Measurements from ENCODE around the gene PPP2CA.
"Not testable (repeated sequence)": the region's sequence is repeated elsewhere in the genome, so short reads cannot be mapped to it uniquely, and the experiment has no call there.

Gene PPP2CA

DNA sequence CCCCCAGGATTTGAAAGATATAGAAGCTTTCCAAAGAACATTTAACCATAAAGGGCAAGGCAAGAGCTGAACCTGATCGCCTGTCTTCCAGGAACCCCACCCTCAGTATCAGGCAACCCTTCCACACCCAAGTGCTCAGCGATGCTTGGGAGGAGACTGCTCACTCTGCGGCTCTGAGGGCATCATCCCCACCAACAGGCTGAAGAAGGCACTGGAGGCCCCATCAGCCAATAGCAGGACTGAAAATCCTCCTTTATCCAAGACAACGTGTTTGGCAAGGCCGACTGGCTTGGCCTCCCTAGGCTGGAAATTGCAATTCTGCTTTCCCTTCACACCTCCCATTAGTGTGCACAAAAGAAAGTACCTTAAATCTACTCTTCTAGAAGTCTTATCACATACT lies 1.4 kb upstream of the PPP2CA start:
- Mint-ChIP-seq H3K27ac (peak overlapping the region; percentile 100), H3K4me3 (peak overlapping the region; percentile 99), H3K9me3 (no peaks in the 10 kb centered on the region), H3K36me3 (ENCODE audit: low read depth) (peaks cover 35% of the 10 kb centered on the region), H3K4me1 (ENCODE audit: low read depth) (peaks cover 25% of the 10 kb centered on the region), H3K27me3 (no peaks in the 10 kb centered on the region)
- intact Hi-C loops (cut with micrococcal nuclease): loop anchor here (2.0 kb wide), 1 partner anchor 14 kb away; no protein-coding TSS in a partner anchor

DNA sequence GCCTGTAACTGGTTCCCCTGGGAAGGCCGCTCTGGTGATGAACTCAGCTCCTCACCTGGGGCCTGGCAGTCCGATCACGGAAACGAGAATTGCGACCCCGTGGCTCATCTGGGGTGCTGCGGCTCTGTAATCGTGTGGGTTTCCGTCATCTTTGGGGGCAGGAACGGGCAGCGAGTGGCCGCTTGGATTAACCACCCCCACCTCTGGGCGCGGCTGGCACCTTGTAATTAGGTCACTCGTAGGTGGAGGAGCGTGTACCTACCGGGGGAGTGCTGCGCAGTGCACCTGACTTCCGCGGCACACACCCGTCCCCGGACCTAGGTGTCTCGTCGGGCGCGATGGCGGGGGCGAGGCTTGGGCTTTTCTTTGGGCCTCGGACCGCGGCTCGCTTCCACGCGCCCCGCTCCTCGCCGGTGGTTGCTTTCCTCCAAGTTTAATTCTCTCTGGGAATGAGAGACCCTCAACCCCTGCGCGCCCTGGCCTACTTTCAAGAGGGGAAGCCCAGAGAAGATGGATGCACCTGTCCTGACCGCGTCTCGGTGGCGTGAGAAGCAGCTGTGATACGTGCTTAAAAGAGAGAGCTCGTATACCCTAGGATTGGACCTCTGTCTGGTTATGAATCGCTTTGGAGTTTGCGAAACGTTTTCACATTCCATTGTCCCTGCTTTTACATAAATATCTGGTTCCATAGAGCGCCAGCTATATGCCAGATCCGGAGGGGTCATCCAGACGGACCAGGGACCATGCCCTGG lies 744 bp upstream of the PPP2CA start:
- Mint-ChIP-seq H3K4me1 (ENCODE audit: low read depth) (peaks cover 32% of the 10 kb centered on the region), H3K27me3 (no peaks in the 10 kb centered on the region), H3K36me3 (ENCODE audit: low read depth) (peaks cover 36% of the 10 kb centered on the region)

DNA sequence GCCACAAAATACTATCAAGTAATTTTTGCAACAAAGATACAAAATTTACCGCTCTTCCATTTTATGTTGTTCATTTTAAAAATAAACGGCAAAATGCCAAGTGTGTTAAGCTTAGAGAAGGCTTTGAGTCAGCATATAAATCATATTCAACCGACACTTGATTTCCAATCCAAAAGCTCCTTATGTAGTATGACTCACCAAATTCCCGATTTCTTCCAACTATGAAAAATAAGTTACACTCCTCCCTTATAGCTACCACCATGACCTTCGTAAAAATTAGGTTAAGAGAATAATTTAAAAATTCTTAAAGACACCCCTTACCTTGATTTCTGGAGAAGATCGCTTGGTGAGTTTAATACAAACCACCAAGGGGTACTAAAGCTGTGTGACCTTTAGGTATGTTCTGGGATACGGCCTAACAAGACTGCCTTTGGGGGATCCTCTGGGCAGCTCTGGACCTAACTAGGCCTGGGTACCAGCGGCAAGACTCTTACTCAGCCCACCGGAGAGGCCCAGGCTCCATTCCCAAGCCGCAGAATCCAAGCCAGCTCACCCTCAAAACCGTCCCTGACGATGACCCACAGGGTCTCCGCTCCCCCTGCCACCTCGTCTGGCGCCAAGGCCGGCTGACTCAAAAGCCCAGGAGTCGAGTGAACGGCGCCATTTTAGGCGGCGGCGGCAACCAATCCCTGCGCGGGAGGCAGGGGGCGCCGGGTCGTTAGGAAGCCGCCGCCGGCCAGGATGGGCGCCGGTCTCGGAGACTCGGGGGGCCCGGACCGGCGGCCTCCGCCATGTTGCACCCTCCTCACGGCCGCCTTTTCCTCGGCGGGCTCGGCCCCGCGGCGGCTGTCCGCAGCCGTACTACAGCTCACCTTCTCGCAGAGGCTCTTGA lies 739 bp downstream of the PPP2CA start:
- Mint-ChIP-seq H3K36me3 (ENCODE audit: low read depth) (peaks cover 50% of the 10 kb centered on the region), H3K9me3 (no peaks in the 10 kb centered on the region), H3K4me1 (ENCODE audit: low read depth) (peaks cover 41% of the 10 kb centered on the region), H3K27me3 (no peaks in the 10 kb centered on the region), H3K4me3 (peak overlapping the region; percentile 99), H3K27ac (peak overlapping the region; percentile 100)
- intact Hi-C loops (cut with micrococcal nuclease): loop anchor here (5.0 kb wide), 1 partner anchor 38 kb away; no protein-coding TSS in a partner anchor

More for the DNA sequence above, 744 bp upstream of the PPP2CA start:
- Mint-ChIP-seq H3K27ac (peak overlapping the region; percentile 100), H3K9me3 (no peaks in the 10 kb centered on the region), H3K4me3 (peak overlapping the region; percentile 99)
- intact Hi-C loops (cut with micrococcal nuclease): loop anchor here (1.0 to 2.0 kb wide), 2 partner anchors 14 to 23 kb away; no protein-coding TSS in a partner anchor

DNA sequence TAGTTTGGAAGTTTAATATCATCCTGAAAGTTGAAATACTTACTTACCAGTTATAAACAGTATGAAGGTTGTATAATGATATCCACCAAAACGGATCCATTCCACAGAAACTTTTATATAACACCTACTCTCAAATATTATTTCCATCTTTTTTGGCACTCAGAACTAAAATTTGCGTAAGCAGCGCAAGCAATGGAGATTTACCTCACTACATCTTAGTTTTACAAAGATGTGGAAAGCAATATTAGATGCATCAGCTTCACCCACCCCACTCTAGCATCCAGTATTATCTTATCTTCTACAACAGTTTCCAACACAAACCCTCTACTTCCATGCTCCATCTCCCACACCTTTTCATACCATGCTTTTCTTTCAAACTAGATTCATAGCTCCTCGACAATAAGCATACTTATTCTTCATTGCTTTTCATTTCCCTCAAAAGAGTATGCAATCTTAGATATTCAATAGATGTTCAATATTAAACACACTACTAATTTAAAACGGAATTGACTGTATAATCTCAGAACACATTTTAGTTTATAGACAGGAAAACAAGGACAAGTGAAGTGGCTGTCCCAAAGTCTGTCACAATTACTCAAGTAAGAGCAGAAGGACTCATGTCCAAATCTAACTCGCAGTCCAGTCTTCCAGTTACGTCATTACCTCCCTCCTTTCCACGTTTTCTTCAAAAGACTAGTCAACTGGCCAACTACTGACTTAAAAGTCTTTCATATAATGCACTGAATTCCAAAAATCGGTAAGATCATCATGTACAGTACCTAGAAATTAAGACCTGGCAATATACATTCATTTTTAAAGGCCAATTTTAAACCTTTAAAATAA lies 2.2 kb downstream of the PPP2CA start:
- Mint-ChIP-seq H3K27me3 (no peaks in the 10 kb centered on the region), H3K36me3 (ENCODE audit: low read depth) (peaks cover 60% of the 10 kb centered on the region), H3K9me3 (no peaks in the 10 kb centered on the region), H3K4me3 (peak overlapping the region; percentile 99), H3K4me1 (ENCODE audit: low read depth) (peaks cover 52% of the 10 kb centered on the region), H3K27ac (peak overlapping the region; percentile 100)
- intact Hi-C loops (cut with micrococcal nuclease): loop anchor here (5.0 kb wide), 1 partner anchor 36 kb away; no protein-coding TSS in a partner anchor

DNA sequence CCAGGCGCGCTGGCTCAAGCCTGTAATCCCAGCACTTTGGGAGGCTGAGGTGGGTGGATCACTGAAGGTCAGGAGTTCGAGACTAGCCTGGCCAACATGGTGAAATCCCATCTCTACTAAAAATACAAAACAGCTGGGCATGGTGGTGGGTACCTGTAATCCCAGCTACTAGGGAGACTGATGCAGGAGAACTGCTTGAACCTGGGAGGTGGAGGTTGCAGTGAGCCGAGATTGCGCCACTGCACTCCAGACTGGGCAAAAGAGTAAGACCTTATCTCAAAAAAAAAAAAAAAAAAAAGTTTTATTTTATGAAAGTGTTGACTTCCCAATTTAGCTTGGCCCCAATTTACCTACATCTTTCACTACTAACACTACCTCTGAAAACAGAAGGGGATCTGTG lies 4.2 kb downstream of the PPP2CA start:
- H3K4me3 Mint-ChIP-seq, H3K27me3 Mint-ChIP-seq, H3K27ac Mint-ChIP-seq, H3K9me3 Mint-ChIP-seq: not testable (repeated sequence)
- Mint-ChIP-seq H3K4me1 (ENCODE audit: low read depth) (peaks cover 48% of the 10 kb centered on the region), H3K36me3 (ENCODE audit: low read depth) (peaks cover 65% of the 10 kb centered on the region)
- intact Hi-C loops (cut with micrococcal nuclease): loop anchor here (5.0 kb wide), 1 partner anchor 34 kb away; no protein-coding TSS in a partner anchor

DNA sequence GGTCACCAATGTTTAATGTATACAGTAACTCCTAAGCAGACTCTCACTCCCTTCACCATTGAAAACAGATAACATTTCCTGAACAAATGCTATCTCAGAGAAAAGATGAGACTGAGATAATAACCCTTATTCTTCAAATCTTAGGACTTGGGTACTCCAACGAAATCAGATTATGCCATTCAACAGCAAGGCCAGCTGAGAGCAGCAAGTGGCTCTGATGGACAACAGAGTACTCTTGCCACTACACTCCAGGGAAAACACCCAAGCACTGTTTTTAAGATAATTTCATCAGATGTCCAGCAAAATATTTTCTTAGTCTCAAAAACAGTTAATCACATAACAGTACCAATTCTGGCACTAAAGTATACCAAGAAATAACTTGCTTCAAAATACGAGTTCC lies 10.1 kb downstream of the PPP2CA start:
- Mint-ChIP-seq H3K27me3 (no peaks in the 10 kb centered on the region), H3K36me3 (ENCODE audit: low read depth) (peaks cover 41% of the 10 kb centered on the region), H3K27ac (no peak overlapping the region), H3K4me3 (no peak overlapping the region), H3K4me1 (ENCODE audit: low read depth) (peaks cover 51% of the 10 kb centered on the region), H3K9me3 (no peaks in the 10 kb centered on the region)
- intact Hi-C loops (cut with micrococcal nuclease): no loop called here

DNA sequence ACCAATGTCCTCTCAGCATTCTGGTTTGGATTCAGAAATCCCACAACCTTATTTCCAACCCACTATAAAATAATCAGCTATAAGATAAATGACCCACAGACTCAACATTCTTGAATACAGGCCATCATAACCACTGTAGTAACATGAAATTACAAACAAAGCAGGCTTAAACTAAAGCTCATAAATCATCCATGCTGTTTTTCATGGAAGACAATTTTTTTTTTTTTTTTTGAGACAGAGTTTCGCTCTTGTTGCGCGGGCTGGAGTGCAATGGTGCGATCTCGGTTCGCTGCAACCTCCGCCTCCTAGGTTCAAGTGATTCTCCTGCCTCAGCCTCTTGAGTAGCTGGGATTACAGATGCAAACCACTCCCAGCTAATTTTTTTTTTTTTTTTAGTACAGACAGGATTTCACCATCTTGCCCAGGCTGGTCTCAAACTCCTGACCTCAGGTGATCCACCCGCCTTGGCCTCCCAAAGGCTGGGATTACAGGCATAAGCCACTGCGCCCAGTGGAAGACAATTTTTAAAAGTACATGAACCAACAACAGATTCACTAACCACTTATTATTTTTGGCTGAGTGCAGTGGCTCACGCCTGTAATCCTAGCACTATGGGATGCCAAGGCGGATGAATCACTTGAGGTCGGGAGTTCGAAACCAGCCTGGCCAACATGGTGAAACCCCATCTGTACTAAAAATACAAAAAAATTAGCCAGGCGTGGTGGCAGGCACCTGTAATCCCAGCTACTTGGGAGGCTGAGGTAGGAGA lies 14.4 kb downstream of the PPP2CA start:
- H3K4me3 Mint-ChIP-seq; H3K27me3 Mint-ChIP-seq; H3K27ac Mint-ChIP-seq; intact Hi-C loops (cut with micrococcal nuclease); H3K9me3 Mint-ChIP-seq: not testable (repeated sequence)
- Mint-ChIP-seq H3K36me3 (ENCODE audit: low read depth) (peaks cover 22% of the 10 kb centered on the region), H3K4me1 (ENCODE audit: low read depth) (peaks cover 39% of the 10 kb centered on the region)

DNA sequence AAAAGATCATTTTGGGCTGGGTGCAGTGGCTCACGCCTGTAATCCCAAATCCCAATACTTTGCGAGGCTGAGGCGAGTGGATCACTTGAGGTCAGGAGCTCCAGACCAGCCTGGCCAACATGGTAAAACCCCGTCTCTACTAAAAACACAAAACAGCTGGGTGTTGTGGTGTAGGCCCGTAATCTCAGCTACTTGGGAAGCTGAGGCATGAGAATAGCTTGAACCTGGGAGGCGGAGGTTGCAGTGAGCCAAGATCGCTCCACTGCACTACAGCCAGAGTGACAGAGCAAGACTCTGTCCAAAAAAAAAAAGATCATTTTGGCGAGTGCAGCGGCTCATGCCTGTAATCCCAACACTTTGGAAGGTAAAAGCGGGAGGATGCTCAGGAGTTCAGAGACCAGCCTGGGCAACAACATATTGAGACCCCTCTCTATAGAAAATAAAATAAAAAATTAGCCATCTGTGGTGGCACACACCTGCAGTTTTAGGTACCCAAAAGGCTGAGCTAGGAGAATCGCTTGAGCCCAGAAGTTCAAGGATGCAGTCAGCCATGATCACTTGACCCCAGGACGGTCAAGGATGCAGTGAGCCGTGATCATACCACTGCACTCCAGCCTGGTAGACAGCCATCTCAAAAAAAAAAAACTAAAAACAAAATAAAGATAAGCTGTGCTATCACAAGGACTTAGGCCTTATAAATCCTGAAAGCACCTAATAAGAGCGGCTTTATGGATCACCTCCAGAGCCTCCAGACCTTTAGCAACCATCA lies 16.2 kb downstream of the PPP2CA start:
- Mint-ChIP-seq H3K4me3 (no peak overlapping the region), H3K9me3 (no peaks in the 10 kb centered on the region)

DNA sequence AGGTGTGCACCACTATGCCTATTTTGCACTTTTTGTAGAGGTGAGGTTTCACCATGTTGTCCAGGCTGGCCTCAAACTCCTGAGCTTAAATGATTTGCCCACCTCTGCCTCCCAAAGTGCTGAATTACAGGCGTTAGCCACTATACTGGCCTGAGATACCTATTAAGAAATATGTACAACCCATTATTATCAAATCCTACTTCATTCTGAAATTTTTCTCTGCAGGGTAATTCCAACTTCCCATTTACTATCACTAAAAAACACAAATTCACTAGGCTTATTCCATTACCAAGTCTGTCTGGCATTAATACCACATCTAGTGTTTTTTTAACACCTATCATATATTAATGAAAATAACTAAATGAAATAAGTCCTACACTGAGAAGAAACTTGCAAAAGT lies 18.2 kb downstream of the PPP2CA start:
- no peaks in the 10 kb centered on the region for H3K9me3 Mint-ChIP-seq
- peaks cover 23% of the 10 kb centered on the region for H3K4me1 Mint-ChIP-seq (ENCODE audit: low read depth)
- H3K27ac Mint-ChIP-seq: no peak overlapping the region
- H3K4me3 Mint-ChIP-seq: no peak overlapping the region
- H3K36me3 Mint-ChIP-seq (ENCODE audit: low read depth): peaks cover 39% of the 10 kb centered on the region
- H3K27me3 Mint-ChIP-seq: no peaks in the 10 kb centered on the region
- intact Hi-C loops (cut with micrococcal nuclease): loop anchor here (10.0 kb wide), 1 partner anchor 377 kb away; no protein-coding TSS in a partner anchor

More for the DNA sequence above, 16.2 kb downstream of the PPP2CA start:
- peaks cover 39% of the 10 kb centered on the region for H3K4me1 Mint-ChIP-seq (ENCODE audit: low read depth)
- intact Hi-C loops (cut with micrococcal nuclease): loop anchor here (10.0 kb wide), 1 partner anchor 375 kb away; no protein-coding TSS in a partner anchor
- no peaks in the 10 kb centered on the region for H3K27me3 Mint-ChIP-seq
- H3K27ac Mint-ChIP-seq: no peak overlapping the region
- peaks cover 31% of the 10 kb centered on the region for H3K36me3 Mint-ChIP-seq (ENCODE audit: low read depth)

DNA sequence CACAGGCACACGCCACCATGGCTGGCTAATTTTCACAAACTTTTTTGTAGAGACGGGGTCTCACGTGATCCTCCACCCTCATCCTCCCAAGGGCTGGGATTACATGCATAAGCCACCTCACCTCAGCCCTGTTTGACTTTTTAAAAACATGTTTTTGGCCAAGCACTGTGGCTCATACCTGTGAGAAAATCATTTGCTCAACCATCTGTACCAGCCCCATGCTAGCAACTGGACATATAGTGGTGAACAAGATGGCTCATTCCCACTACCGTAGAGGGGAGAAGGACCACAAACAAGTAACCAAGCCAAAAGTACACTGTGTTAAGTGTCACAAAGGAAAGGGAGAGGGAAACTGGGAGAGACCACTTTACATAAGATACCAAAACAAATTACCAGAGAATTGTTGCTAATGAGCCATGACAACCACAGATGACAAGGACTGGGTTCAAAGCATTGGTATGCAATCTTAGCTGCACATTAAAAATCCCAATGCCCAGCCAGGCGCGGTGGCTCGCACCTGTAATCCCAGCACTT lies 19.2 kb downstream of the PPP2CA start:
- peaks cover 17% of the 10 kb centered on the region for H3K4me1 Mint-ChIP-seq (ENCODE audit: low read depth)
- intact Hi-C loops (cut with micrococcal nuclease): loop anchor here (10.0 kb wide), 1 partner anchor 378 kb away; no protein-coding TSS in a partner anchor
- H3K27ac Mint-ChIP-seq: no peak overlapping the region
- H3K9me3 Mint-ChIP-seq: no peaks in the 10 kb centered on the region
- H3K27me3 Mint-ChIP-seq: no peaks in the 10 kb centered on the region
- H3K36me3 Mint-ChIP-seq (ENCODE audit: low read depth): peaks cover 48% of the 10 kb centered on the region
- H3K4me3 Mint-ChIP-seq: no peak overlapping the region

DNA sequence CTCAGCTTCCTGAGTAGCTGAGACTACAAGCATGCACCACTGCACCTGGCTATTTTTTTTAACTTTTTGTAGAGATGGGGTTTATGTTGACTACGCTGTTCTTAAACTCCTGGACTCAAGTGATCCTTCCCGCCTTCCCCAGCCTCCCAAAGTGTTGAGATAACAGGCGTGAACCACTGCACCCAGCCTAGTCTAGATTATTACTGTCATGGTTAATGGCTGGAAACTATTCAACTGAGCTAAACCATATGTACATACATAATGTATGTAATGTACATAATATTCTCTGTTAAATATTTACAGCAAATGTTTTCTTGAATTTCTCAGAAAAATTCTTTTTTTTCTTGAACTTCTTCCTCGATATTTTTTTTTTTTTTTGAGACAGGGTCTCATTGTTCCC lies 21.3 kb downstream of the PPP2CA start:
- Mint-ChIP-seq H3K36me3 (ENCODE audit: low read depth) (peaks cover 67% of the 10 kb centered on the region), H3K4me1 (ENCODE audit: low read depth) (peaks cover 6% of the 10 kb centered on the region)

DNA sequence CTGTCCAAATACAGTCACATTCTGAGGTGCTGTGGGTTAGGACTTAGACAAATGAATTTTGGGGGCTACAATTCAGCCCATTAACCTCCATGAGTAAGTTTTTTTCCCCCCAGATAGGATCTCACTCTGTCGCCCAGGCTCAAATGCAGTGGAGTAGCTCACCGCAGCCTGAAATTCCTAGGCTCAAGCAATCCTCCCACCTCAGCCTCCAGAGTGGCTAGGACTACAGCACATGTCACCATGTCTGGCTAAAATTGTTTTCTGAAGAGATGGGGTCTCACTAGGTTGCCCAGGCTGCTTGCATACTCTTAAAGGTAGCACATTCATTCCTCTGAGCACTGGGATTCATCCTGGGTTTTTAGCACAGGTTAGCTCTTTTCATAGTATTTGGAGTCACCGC lies 22.2 kb downstream of the PPP2CA start:
- H3K36me3 Mint-ChIP-seq (ENCODE audit: low read depth): peaks cover 73% of the 10 kb centered on the region
- no peak overlapping the region for H3K27ac Mint-ChIP-seq
- H3K4me1 Mint-ChIP-seq (ENCODE audit: low read depth): no peaks in the 10 kb centered on the region
- intact Hi-C loops (cut with micrococcal nuclease): loop anchor here (10.0 kb wide), 1 partner anchor 381 kb away; no protein-coding TSS in a partner anchor
- H3K27me3 Mint-ChIP-seq: no peaks in the 10 kb centered on the region
- H3K9me3 Mint-ChIP-seq: no peaks in the 10 kb centered on the region
- no peak overlapping the region for H3K4me3 Mint-ChIP-seq

More for the DNA sequence above, 21.3 kb downstream of the PPP2CA start:
- Mint-ChIP-seq H3K27me3 (no peaks in the 10 kb centered on the region), H3K9me3 (no peaks in the 10 kb centered on the region), H3K27ac (no peak overlapping the region), H3K4me3 (no peak overlapping the region)
- intact Hi-C loops (cut with micrococcal nuclease): loop anchor here (10.0 kb wide), 1 partner anchor 380 kb away; no protein-coding TSS in a partner anchor
